C4-2B (cell line): ENCODE data around the gene TET1.

Source experiments
- ZFX ChIP-seq: fragments of 450-650 bp; IDR thresholded peaks from 2 replicates; pipeline ENCODE4 v1.6.1; 2017
- TF ChIP-seq, protein P1 (sequence below): fragments of 450-650 bp; conservative IDR thresholded peaks from 2 replicates; pipeline ENCODE4 v1.5.1; 2017; ENCODE audit warnings: mild to moderate bottlenecking

DNA sequence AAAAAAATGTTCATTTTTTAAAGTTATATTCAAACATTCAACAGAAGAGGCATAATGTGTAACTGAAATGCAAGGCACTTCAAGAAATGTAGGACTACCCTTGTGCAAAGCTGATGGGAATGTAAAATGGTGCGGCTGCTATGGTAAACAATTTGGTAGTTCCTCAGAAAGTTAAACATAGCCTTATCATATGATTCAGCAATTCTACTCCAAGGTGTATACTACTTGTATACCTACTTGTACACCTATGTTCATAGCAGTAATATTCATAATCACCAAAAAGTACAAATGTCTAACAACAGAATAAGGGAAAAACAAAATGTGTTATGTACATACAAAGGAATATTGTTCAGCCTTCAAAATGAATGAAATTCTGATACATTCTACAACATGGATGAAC, 37.3 kb downstream of the TET1 start:
- TF ChIP-seq, protein P1, sequence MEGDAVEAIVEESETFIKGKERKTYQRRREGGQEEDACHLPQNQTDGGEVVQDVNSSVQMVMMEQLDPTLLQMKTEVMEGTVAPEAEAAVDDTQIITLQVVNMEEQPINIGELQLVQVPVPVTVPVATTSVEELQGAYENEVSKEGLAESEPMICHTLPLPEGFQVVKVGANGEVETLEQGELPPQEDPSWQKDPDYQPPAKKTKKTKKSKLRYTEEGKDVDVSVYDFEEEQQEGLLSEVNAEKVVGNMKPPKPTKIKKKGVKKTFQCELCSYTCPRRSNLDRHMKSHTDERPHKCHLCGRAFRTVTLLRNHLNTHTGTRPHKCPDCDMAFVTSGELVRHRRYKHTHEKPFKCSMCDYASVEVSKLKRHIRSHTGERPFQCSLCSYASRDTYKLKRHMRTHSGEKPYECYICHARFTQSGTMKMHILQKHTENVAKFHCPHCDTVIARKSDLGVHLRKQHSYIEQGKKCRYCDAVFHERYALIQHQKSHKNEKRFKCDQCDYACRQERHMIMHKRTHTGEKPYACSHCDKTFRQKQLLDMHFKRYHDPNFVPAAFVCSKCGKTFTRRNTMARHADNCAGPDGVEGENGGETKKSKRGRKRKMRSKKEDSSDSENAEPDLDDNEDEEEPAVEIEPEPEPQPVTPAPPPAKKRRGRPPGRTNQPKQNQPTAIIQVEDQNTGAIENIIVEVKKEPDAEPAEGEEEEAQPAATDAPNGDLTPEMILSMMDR: no peak
- no peak for TF ChIP-seq ZFX
